HUES6 (cell line): Measurements from ENCODE around the gene ARHGAP21.
"Not testable (repeated sequence)": the region's sequence is repeated elsewhere in the genome, so short reads cannot be mapped to it uniquely, and the experiment has no call there.

ENCODE experiments used
- H3K27ac ChIP-seq: 2 replicates; pipeline ENCODE4 v1.7.0; 2013; ENCODE audit warnings: low read depth, mild to moderate bottlenecking, low read length, inconsistent platforms
- H3K27me3 ChIP-seq: 2 replicates; pipeline ENCODE4 v1.6.1; 2013; ENCODE audit warnings: low read length; ENCODE audit not compliant: control insufficient read depth, insufficient read depth
- H3K36me3 ChIP-seq: 2 replicates; pipeline ENCODE4 v1.6.1; 2013; ENCODE audit warnings: low read length; ENCODE audit not compliant: control insufficient read depth, insufficient read depth
- H3K4me1 ChIP-seq: 2 replicates; pipeline ENCODE4 v1.6.1; 2013; ENCODE audit warnings: low read length; ENCODE audit not compliant: control insufficient read depth, insufficient read depth
- H3K4me3 ChIP-seq: 2 replicates; pipeline ENCODE4 v1.5.1; 2013; ENCODE audit warnings: low read depth, low read length
- H3K9ac ChIP-seq: one replicate; pipeline ENCODE4 v1.6.1; 2013; ENCODE audit warnings: mild to moderate bottlenecking, low read length
- H3K9me3 ChIP-seq: 2 replicates; pipeline ENCODE4 v1.6.1; 2013; ENCODE audit warnings: low read depth, low read length; ENCODE audit not compliant: control insufficient read depth, insufficient read depth

Gene ARHGAP21

DNA sequence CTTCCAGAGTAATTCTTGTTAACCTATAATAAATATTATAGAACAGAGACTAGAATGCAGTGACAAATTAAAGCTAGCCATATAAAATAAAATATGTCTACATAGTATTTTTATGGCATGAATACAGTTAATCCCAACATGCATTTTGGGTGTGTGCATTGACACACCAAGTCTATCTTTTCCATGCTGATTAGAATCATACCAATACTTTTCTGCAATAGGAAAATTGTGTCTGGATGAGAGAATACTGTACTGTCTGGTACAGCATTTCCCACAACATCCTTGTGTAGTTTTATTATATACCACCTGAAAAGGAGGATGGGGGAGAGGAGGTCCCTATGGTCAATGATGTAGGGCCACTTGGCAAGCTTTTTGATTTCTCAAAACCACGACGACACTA is 100.3 kb downstream of the ARHGAP21 start:
- Histone ChIP-seq H3K27ac (no peak overlapping the region), H3K36me3 (peaks cover 2% of the 10 kb centered on the region; the same call in 1 of the 2 replicates), H3K9me3 (no peaks in the 10 kb centered on the region), H3K9ac (no peak overlapping the region), H3K4me1 (no peaks in the 10 kb centered on the region), H3K4me3 (no peak overlapping the region), H3K27me3 (no peaks in the 10 kb centered on the region)

DNA sequence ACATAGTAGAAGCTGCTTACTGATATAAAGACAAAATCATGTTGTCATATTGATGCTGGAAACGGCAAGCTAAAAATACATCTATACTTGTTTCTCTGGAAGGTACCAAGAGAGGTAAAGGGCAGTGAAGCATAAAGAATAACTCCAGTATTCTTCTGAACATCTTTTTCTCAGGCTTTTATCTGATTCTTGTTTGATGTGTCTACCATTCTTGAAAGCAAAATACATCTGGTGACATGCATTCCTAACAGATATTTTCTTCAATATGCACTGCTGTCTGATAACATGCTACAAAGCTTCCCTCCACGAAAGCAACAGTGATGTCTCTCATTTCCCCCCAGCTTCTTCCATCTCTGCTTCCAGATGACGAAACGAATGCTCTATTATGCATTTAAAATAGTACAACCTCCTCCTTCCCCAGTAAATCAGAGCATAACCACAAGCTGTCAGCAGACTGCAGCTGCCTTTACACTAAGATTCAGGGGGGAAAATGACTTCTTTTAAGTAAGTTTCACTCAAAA is 100.8 kb downstream of the ARHGAP21 start:
- H3K27ac ChIP-seq: no peak overlapping the region
- H3K9ac ChIP-seq: no peak overlapping the region
- H3K36me3 ChIP-seq: peaks cover 3% of the 10 kb centered on the region; the same call in 1 of the 2 replicates
- H3K27me3 ChIP-seq: no peaks in the 10 kb centered on the region
- H3K9me3 ChIP-seq: no peaks in the 10 kb centered on the region
- H3K4me1 ChIP-seq: no peaks in the 10 kb centered on the region
- H3K4me3 ChIP-seq: no peak overlapping the region

DNA sequence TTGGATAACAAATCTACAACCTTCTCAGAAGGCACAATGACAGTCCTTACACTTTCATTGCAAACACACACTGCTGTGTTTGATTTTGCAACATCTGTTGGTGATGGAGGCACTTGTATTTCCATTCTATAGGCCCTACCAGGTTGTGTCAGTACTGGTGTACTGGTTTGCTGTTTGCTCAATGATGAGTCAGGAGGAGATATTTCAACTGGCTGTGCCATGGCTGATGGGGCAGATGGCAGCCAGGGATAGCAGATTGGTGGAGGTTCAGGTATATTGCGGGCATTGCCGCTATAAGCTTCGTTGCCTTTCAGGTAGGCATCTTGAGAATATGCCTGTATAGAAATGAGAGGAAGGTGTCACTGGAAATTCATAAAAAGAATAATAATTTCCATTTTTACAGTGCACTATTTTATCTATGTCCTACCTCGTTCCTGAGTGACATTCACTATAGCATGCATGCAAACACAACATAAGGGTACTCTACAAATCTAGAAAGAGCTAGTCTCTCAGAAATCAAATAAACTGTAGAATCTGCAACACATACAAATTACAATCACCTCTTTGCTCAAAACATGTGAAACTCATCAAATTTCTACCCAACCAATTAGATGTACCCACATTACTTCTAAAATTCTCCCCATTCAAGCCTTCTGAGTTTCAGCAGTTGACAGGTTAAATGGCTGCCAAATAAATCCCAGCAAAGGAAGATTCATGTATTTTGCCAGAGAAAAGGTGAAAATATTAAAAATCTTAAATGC is 102.5 kb downstream of the ARHGAP21 start:
- H3K36me3 ChIP-seq, H3K4me1 ChIP-seq, H3K4me3 ChIP-seq, H3K9me3 ChIP-seq, H3K9ac ChIP-seq, H3K27me3 ChIP-seq, H3K27ac ChIP-seq: not testable (repeated sequence)

DNA sequence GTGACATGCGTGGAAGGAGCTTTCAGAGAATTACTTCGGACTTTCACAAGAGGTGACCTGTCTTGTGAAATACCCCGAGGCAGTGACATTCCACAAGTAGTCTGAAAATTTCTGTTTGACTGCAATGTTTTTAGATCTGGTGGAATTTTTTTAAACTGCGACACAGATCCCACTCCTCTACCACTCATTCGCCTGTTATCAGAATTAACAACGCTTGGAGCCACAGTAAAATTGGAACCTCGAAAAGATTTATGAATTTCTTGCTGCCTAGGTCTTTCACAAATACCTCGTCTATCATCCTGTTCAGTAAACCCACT is 103.7 kb downstream of the ARHGAP21 start:
- H3K9me3 ChIP-seq, H3K27me3 ChIP-seq, H3K4me1 ChIP-seq, H3K4me3 ChIP-seq, H3K36me3 ChIP-seq, H3K27ac ChIP-seq, H3K9ac ChIP-seq: not testable (repeated sequence)

DNA sequence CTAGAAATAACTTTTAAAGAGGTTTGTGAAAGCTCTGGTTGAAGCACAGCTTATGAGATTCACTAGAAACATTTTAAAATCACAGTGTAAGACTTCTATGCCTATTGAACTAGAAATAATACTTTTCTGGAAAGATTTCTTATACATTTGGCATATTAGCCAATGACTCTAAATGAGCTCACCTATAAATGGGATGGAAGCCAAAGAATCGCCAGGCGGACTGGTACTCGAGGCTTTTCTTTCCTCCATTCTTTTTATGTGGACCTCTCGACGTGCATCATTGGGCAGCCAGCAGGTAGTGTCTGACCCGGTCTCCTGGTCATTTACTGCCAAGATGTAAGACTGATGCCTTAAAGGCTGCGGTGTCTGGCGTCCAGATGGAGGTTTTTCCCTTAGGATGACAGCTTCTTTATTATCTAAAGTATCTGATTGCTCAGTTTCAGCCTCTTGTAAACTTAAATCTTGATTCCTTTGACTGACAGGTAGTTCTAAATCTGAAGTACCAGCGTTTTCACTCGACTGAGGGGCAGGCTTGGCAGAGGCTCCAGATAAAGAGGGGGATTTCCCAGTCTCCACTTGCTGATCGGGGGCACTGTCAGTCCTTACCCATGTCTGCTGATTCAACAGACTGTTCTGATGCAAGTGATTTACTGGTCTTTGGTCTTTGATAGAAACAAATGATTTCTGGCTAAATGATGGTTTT is 104.2 kb downstream of the ARHGAP21 start:
- H3K27ac ChIP-seq, H3K36me3 ChIP-seq, H3K4me1 ChIP-seq, H3K27me3 ChIP-seq, H3K9me3 ChIP-seq, H3K9ac ChIP-seq, H3K4me3 ChIP-seq: not testable (repeated sequence)

DNA sequence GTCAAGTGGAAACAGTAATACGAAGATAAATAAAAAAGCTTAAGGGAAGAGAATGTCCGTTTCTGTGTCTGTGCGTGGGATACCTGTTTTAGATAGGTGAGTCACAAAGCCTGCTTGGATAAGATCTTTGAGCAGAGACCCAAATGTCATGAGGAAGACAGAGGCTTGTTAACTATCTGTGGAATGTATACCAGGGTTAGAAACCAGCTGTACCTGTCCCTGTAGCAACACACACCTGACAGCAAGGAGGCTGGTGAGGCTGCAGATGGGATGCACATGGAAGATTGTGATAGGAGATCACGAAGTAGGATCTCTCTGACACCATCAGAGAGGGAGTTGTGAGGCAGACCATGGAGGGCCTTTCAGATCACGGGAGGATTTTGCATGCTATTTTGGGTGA is 105.3 kb downstream of the ARHGAP21 start:
- H3K9ac ChIP-seq: no peak overlapping the region

DNA sequence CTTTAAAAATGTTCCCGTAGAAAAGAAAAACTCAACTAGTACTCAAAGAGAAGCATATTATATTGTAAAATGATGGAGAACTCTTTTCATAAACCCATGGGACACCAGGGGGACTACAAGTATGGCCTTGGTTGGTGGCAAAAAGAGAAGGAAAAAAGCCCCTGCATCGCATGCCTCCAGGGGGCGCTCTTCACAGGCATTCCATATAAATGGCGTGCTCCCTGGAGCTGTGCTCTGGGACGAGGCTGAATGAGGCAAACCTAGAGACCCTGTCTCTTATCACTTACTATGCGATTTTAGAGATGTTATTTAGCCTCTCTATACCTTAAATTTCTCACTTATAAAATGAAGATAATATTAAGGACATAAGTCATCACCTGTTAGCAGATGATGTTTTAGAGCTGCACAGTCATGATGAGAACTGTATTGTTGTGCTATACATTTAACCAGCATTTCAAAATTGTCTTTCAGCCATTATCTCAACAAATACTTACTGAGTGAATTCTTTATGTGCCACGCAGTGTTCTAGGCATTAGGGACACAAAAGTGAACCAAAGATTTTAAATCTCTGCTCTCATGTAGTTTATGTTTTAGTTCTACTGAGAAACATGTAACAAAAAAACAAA is 105.8 kb downstream of the ARHGAP21 start:
- H3K4me1 ChIP-seq: no peaks in the 10 kb centered on the region
- H3K27me3 ChIP-seq: no peaks in the 10 kb centered on the region
- no peak overlapping the region for H3K4me3 ChIP-seq
- H3K36me3 ChIP-seq: peaks cover 3% of the 10 kb centered on the region; the same call in 1 of the 2 replicates
- H3K27ac ChIP-seq: no peak overlapping the region
- H3K9me3 ChIP-seq: no peaks in the 10 kb centered on the region
- no peak overlapping the region for H3K9ac ChIP-seq

More for the DNA sequence above, 105.3 kb downstream of the ARHGAP21 start:
- no peak overlapping the region for H3K27ac ChIP-seq
- peaks cover 3% of the 10 kb centered on the region; the same call in 1 of the 2 replicates for H3K36me3 ChIP-seq
- no peaks in the 10 kb centered on the region for H3K4me1 ChIP-seq
- no peak overlapping the region for H3K4me3 ChIP-seq
- H3K27me3 ChIP-seq: no peaks in the 10 kb centered on the region
- H3K9me3 ChIP-seq: no peaks in the 10 kb centered on the region

DNA sequence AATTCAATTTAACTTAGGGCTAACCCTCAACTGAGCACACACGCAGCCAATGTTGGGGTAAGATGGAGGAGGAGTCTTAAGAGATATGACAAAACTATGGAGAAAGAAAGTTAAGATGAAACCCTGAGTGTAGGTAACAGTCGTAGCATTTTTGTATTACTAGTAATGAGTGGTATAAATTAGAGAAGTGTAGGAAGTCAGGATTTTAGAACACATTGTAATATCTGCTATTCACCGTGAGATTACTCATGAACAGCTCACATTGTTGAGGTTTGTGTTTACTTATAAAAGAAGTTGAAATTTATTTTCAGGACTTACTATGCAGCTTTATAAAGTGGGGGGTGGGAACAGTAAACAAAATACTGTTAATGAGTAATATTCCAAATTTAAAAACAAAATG is 107.2 kb downstream of the ARHGAP21 start:
- Histone ChIP-seq H3K4me3 (no peak overlapping the region), H3K27me3 (no peaks in the 10 kb centered on the region), H3K36me3 (peaks cover 3% of the 10 kb centered on the region; the same call in 1 of the 2 replicates), H3K4me1 (no peaks in the 10 kb centered on the region), H3K9me3 (no peaks in the 10 kb centered on the region), H3K27ac (no peak overlapping the region), H3K9ac (no peak overlapping the region)

DNA sequence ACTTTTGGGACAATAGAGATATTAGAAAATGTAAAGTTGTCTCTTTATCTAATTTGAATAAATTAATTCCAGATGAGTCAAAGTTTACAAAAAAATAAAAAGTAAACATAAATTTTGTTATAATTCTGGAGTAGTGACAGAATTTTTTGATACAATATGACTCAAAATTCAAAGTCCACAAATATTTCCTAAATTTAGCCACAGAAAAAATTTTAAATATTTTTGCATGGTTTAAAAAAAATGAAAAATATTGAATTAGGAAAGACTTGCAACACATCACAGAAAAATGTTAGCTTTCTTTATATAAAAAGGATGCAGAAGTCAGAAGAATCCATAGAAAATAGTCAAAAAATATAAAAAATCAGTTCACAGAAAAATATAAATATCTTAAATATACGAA is 117.7 kb downstream of the ARHGAP21 start:
- Histone ChIP-seq H3K4me1 (no peaks in the 10 kb centered on the region), H3K9ac (no peak overlapping the region), H3K4me3 (no peak overlapping the region), H3K9me3 (no peaks in the 10 kb centered on the region), H3K27ac (no peak overlapping the region), H3K27me3 (no peaks in the 10 kb centered on the region), H3K36me3 (peaks cover 8% of the 10 kb centered on the region)

DNA sequence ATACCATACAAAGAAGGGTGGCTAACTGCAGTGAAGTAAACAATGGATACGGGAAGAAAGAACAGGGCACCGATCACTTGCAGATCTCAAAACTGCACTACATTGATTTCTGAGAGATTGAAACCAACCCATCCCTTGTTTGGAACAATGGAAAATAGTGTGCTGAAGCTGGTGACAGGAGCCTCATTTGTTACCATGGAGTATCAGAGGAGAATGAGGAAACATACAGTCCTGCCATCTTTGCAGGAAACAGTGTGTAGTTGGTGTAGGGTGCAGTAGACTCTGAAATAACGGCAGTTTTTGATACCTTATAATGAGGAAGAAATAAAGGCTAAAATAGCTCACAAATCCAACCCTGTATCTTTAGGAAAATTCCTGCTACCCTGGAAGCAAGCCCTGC is 118.5 kb downstream of the ARHGAP21 start:
- Histone ChIP-seq H3K9me3 (no peaks in the 10 kb centered on the region), H3K27ac (no peak overlapping the region), H3K4me3 (no peak overlapping the region), H3K36me3 (peaks cover 17% of the 10 kb centered on the region), H3K4me1 (no peaks in the 10 kb centered on the region), H3K9ac (no peak overlapping the region), H3K27me3 (no peaks in the 10 kb centered on the region)

DNA sequence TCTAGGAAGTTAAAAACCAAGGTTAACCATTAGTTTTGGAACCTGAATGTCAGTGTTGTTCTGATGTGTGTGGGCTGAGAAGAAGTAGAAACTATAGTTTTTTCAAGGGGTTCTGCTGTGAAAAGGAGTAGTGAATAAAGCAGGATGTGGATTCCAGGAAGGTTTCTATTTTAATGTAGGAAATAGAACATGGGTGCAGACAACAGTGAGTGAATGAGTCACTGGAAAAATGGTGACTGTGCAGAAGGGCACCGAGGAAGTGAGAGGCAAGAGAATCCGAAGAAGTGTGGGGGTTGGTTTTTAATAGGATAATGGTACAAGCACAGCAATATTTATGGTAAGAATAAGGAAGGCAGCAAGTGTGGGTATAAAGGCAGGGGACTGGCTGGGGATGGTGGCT is 120.4 kb downstream of the ARHGAP21 start:
- peaks cover 31% of the 10 kb centered on the region for H3K36me3 ChIP-seq
- no peaks in the 10 kb centered on the region for H3K9me3 ChIP-seq
- H3K27ac ChIP-seq: no peak overlapping the region
- H3K4me3 ChIP-seq: no peak overlapping the region
- no peak overlapping the region for H3K9ac ChIP-seq
- H3K4me1 ChIP-seq: no peaks in the 10 kb centered on the region
- no peaks in the 10 kb centered on the region for H3K27me3 ChIP-seq
